Germinal center (tissue), 1 donor: ENCODE data around the gene TPTE2.
"Not testable (repeated sequence)": the region's sequence is repeated elsewhere in the genome, so short reads cannot be mapped to it uniquely, and the experiment has no call there.

Experiments
- DNase-seq: peaks from one replicate; pipeline ENCODE4 v3.0.0; 2012; ENCODE audit warnings: mixed read lengths, low spot score

The TPTE2 gene

DNA sequence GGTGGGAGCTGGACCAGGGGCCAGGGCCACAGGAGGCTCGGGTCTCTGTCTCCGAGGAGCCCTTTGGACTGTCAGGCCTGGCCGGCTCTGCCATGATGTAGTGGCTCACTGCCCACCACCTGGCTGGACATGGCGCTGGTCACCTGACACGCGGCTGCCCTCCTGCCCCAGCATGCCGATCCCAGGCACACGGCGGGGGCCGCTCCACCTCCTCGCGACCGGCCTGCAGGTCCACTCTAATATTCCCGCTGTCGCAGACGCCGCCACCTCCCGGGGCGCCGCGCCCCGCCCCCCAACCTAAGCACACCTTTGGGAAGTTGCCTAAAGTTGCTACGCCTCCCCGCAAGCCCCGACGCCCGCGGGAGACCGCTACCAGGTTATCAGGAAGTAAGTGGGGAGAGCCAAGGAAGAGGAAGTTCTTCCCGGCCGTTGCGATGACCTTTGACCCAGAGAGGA lies at the start of gene TPTE2:
Gene TPTE2, minus strand, starts transcription at position 406 of the 456 bp plus-strand sequence. CDS start 58,298 bp downstream, outside the sequence.
- DNase-seq, result not testable (repeated sequence)

DNA sequence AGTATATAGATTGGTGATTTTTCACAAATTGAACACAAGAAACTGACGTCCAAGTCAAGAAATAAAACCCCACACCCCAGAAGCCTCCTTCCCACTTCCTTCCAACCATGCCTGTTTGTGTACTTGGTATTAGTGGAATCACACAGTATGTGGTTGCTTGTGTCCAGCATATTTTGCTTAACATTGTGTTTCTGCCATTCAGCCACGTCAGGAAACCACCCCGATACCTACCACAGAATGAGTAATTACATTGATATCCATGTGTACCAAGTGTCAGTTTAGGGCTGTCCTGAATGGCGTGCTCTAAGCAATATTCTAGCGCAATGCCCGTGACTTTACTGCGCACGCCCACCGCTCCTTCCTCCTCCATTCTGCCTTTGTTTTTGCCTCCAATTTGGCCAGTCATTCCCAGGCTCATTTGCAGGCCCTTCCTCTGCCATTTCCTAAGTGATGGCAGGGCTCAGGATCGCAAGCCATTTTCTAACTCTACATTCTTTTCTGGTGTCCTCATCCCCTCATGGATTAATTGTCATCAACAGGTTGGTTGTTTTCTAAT lies 46.3 kb upstream of the TPTE2 start:
- no peak for DNase-seq

DNA sequence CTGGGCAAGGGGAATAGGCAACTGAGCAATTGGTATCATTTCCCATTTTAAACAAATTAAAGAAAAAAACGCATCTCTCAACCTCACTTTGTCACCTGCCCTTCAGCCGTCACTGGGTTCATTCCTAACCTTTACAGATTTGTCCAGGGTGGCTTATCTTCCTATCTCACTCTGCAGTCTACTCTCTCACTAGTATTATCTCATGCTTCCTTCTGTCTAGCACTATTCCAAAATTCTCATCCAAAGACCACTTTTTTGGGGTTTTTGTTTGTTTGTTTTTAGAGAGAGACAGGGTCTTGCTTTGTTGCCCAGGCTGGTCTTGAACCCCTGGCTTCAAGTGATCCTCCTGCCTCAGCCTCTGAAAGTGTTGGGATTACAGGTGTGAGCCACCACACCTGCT lies 45.4 kb upstream of the TPTE2 start:
- no peak for DNase-seq

DNA sequence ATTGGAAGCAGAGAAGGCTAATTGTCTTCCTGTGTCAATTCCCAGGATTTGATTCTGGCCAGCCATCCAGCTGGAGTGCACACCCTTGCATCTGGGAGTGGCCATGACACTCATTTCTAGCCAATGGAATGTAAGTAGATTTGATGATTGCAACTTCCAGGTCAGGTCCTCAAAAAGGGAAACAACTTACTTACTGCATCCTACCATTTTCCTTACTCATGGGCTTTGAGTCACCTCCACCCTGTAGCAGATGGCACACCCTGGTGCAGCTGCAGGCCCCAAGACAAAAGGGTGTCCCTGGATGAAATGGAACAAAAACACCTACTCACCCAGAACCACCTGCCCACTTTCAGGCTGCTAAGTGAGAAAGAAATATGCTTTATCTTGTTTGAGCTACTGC lies 44.8 kb upstream of the TPTE2 start:
- DNase-seq, result no peak

DNA sequence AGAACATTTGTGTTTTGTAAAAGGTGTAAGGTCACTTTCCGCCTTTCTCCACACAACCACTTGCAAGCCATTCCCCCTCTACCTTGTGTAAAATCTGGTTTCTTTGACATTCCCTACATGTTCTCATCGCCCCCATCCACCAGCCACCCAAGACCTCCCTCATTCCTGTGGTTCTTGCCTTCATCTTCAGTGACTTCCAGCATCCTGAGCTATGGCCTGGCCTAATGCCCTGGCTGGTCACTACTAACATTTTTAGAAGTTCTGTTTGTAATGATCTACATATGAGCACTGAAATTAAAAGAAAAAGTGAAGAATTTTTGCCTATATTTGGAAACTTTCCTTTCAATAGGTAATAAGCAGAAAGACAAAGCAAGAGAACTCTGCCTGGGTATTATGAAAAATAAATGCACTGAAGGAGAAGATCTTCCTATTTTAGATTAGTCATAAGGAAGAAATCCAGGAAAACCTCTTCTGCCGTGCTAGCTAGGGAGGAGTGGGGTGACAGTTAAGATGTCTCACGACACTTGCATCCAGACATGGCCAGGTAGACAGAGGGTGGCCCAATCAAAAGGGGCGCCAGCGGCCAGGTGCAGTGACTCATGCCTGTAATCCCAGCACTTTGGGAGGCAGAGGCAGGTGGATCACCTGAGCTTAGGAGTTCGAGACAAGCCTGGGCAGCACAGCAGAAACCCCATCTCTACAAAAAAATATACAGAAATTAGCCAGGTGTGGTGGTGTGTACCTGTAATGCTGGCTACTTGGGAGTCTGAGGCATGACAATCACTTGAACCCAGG lies 44.0 kb upstream of the TPTE2 start:
- DNase-seq, result no peak

DNA sequence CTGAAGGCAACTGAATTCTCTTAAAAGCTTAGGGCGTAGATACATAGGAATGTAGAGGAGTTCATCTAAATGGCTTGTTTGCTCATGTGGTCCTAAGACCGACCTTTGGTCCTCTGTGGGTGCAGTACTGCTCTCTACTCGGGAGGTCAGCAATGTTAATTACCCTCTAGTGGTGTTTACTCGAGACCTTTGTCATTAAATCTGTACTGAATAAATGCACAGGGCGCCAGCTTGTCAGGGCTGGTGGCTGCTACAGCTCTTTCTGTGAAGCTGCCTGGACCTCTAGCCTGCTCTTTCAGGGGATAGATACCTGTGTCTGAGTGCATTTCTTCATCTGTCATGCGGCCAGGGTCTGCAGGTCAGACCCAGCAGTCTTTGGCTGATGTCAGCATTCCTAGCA lies 43.0 kb upstream of the TPTE2 start:
- DNase-seq, result no peak

DNA sequence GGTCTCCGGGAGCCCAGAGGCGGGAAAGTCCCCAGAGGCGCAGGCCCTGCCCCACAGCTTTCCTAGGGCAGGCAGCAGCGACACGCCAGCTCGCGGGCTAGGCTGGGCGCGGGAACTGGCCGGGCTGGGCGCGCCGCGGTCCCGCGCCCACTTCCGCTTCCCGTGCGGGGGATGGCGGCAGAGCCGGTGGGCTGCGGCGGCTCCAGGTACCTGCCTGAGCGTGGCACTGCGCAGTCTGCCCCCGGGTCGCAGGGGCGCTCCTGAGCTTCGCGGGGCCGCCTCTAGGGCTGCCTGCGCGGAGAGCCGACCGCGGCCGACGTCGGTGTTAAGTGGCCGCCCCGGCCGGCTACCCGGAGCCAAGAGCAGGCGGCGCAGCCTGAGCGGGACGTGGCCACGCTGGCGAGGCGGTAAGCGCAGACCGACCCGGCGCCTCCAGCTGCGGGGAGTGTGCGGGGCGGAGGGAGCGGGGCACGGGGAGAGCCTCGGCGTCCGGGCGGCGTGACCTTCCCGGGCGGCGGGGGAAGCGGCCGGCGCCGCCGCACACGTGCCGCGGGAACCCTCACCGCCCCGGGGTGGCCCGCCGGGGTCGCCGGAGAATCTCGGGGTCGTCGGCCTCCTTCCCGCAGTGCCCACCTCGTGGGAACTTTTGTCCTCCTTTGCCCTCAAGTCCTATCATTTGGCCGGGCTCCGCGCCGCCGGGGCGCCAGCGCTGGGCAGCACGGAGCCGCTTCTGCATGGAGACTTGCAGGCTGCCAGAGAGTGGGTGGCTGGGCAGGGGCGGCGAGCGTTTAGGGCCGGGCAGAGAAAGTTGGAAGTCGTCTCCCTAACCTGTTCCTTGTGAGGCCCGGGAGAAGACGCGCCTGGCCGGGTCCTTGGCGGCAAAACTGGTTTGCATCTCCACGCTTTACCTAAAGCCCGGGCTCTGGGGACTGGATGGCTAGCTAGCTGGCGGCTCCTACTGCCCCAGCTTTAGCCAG lies 40.7 kb upstream of the TPTE2 start:
- DNase-seq, result peak; percentile 66

DNA sequence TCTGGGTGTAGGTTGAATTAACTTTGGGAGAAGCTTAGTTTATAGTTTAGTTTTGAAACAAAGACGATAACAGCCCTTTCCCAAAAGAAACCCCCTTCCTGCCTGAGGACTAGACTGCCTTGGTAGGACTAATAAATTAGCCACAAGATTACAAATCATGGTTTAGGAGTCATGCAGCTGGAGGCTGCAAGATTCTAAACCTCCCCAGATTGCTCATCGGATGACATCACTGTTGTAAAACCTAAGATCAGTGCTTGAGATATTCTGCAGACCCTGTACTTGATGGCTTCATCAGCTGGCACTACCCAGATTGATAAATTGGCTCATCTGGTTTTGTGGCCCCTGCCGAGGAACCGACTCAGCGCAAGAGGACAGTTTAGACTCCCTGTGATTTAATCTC lies 36.2 kb upstream of the TPTE2 start:
- DNase-seq, result no peak

DNA sequence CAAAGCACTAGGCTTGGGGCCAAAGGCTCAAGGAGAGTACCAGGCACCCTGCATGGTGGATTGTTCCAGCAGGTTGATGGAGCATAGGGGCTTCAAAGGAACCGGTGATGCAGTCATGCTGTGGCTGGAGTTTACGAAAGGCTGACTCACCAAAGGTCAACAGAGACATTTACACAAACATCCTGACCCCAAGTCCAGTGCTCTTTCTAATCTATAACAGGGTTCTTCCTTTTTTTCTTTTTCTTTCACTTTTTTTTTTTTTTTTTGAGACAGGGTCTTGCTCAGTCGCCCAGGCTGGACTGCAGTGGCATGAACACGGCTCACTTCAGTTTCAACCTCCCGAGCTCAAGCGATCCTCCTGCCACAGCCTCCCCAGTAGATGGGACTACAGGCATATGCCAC lies 35.6 kb upstream of the TPTE2 start:
- no peak for DNase-seq

DNA sequence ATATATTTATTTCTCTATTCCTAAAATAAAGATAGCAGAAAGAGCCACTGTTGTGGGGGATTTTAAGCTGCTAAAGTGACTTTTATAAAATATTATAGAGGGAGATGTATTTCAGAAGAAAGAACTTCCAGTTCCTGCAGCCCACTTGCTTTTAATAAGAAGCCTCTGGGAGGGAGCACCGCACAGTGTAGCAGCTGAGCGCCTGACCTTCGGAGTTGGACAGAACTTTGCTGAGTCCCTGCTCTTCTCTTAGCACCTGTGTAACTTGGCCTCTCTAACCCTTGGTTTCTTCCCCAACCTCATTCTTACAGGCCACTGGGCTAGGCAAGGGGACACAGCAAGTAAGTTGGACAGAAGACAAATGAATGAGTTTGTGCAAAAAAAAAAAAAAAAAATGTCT lies 34.8 kb upstream of the TPTE2 start:
- DNase-seq, result no peak

DNA sequence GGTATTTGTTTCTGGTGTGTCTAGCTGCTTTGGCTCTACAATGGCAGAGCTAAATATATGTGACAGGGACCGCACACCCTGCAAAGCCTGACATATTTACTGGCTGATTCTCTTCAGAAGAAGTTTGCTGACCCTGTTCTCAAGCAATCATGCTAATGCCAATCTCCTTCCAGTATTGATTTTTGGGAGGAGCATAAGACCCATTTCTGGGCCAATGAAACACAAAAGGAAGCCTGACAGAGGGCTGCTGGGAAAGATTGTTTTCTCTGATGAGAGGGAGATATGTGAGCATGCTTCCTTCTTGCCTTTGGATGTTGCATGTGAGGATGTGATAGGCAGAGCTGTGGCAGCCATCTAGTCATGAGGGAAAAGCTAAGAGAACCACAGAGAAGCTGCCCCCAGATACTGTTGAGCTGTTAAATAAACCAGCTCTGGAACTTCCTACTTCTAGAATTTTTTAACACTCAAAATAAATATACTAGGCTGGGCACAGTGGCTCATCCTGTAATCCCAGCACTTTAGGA lies 31.4 kb upstream of the TPTE2 start:
- DNase-seq, result no peak

DNA sequence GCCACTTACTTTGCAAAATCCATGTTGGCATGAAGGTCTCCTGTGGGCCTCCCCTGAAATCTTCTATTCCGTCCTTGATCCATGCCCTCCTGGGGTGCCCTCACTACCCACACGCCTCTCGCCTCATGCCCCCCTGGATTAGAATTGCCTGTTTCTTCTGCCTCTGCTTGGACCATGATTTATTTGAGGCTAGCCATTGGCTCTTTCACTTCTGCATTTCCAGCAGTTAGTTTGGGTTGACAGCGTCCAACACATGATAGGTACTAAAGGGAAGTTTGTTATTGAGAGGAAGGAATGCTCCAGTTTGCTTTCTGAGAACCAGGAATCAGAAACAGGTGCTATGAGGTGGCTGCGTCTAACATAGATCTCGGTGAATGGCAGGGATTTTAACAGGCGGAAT lies 30.5 kb upstream of the TPTE2 start:
- DNase-seq, result no peak

DNA sequence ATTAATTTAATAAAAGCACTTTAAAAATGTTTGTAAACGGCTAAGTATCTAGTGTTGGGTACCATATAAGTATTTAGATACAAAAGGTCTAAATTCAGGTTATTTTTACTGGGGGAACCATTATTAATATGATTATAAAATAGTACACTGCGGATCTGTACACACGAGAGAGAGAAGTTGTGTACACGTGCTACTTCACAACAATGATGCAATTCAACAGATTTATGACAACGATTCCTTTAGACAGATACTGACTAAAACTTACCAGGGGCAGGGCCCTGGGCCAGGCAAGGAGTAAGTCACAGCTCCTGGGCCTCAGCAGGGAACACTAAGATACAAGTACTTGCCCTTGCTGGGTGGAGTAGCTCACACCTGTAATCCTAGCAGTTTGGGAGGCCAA lies 29.1 kb upstream of the TPTE2 start:
- no peak for DNase-seq

DNA sequence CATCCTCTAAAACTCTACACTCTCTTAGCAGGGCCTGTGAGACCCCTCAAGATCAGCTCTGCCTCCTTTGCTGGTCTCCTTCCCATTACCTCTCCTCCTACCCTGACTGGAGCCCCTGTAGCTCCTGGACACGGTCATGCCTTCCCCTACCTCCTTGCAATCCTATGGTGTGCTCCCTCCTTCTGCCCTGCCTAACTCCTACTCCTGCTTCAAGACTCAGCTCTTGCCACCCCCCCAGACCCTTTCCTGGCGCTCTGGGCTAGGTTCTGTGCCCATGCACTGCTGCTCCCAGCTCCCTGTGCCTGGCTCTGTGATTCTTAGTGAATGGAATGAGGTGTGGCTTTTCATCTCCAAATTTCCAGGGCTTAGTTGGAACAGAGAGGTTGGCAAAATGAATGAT lies 28.0 kb upstream of the TPTE2 start:
- no peak for DNase-seq

DNA sequence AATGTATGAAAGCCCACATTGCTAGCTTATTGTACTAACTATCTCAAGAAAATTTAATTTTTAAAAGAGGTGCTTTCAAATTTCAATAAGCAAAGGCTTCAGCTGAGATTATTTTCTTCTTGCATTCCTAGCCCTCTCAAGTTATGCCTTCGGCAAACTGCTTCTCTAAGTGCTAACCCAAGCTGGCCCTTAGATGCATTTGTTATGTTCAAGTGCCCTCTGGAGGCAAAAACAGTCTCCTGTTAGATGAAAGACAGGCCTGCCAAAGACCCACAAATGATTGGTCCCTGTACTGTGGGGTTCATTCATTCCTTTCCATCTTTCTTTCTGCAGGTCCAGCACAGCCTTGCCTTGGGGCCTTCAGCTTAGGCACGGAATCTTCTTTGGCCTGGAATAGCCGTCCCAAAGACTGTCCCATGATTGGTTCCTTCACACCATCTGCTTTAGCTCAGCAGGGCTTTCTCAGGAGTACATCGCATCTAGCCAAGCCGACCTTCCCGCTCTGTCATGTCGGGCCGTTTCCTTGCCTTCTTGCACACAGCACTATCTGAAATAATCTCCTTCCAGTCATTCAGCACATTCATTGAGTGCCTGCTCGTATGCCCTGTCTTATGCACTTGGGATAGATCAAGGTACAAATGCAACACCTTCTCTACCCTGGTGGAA lies 26.4 kb upstream of the TPTE2 start:
- DNase-seq, result peak; percentile 21

DNA sequence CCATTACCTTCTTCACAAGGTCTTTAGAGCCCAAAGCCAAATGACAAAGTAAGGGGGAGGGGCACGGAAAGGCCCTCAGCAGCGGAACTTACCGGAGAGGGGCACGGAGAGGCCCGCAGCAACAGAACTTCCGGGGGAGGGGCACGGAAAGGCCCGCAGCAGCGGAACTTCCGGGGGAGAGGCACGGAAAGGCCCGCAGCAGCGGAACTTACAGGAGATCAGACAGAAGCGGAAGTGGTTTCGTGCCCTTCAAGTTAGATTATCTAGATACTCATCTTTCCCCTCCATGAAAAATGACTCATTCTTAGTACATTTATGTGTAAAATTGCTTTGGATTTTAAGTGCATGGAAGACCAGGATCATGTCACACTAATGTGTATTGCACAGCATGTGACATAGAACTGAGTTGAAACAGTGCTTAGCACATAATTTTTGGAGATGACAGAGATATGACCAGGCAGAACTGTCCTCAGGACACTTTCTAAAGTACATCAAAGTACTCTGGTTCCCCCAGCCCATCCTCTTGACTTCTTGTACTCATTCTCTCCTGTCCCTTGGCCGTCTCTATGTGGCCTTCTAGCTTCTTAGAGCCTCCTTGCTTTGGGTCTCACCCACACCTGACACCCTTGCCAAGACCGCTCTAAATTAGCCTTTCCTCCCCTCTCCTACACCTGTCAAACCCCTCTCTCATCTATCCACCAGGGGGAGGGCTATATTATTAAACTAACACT lies 25.7 kb upstream of the TPTE2 start:
- peak; percentile 57 for DNase-seq

DNA sequence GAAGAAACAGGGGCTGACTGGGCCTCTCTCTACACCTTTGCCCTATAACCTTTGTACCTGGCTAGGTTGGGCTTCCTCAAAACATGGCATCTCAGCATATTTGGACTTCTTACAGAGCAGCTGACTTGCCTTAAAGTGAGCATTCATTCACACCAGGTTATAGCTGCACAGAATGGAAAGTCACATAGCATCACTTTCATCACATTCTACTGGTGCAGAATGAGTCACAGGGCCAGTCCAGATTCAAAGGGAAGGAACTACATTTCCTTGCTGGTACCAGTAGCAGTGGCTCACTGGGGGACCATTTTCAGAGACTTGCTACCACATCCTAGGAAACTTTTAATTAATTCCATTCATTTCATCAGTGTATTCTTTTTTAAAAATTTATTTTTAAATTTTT lies 20.3 kb upstream of the TPTE2 start:
- no peak for DNase-seq

DNA sequence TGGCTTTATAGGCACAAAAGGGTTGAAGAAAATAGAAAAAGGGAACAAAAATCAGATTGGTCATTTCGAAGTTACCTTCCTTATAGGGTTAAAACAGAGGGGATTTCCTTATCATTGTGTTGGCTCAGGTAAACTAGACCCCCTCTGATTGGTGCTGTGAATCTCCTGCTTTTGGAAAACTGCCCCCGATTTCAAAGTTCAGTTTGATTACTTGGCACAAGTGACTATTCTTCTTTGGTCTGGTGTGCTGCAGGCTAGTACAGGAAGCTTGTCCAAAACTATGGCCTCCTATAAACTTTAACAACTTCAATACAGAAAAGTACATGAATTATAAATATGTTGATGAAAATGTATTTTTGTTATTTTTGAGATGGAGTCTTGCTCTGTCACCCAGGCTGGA lies 13.9 kb upstream of the TPTE2 start:
- no peak for DNase-seq

DNA sequence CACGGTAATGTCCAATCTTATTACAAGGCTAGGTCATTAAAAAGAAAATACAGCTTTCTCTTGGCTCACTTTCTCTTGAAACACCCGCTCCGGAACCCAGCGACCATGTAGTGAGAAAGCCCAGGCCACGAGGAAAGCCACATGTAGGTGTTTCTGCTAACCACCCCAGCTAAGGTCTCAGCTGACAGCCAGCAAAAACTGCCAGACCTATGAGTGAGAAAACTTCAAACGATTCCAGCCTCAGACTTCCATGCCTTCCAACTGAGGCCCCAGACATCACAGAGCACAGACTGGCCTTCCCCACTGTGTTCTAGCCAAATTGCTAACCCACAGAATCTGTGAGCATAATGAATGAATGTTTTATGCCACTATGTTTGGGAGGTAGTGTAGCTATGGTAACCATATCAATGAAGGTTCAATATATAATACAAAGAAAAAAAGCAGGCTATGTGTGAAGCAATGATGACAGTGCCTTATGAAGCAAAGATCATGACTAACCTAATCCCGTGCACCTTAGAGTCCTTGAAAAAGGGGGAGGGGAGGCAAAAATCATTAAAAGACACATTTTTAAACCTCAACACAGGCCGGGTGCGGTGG lies 11.9 kb upstream of the TPTE2 start:
- no peak for DNase-seq

DNA sequence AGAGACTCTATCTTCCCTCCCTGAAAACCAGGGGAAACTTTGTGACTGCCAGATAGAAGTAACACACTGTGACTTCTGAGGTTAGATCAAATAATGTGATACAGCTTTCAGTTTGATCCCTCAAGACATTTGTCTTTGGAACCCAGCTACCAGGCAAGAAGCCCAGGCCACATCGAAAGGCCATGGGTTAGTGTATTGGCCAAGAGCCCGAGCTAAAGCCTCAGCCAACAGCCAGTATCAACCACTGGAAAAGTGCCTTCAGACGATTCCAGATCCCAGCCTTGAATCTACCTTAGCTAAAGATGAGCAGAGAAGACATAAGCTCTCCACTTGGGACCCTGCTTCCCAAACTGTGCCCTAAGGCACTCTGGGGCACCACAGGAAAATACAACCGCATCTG lies 10.9 kb upstream of the TPTE2 start:
- no peak for DNase-seq
